Measurements from ENCODE around the gene FRS2. TPM values are rescaled to one million over a fixed set of nuclear protein-coding genes. Genes with fewer than 3 reads are reported as not detected.

The FRS2 gene
- total RNA-seq, 2 experiments from 2014 or later: 21.7 to 24.9 TPM

GRCh38 chr12:69440016-69440415 is 30.2 kb upstream of the FRS2 start:
- H3K27ac ChIP-seq (ENCODE audit: low read depth in 1 of 2, low read length in 2 of 2): no peak overlapping the region
- intact Hi-C loops (cut with DNase I, micrococcal nuclease): no loop called here
- CTCF ChIA-PET: no interaction called here
- H3K4me1 ChIP-seq (ENCODE audit: insufficient read depth, low read length): no peaks in the 10 kb centered on the region
- no peaks in the 10 kb centered on the region for H3K27me3 ChIP-seq (ENCODE audit: control insufficient read depth in 1 of 2, insufficient read depth in 2 of 2, low read length in 2 of 2)
- no peaks in the 10 kb centered on the region for H3K36me3 Mint-ChIP-seq (ENCODE audit: low read depth)
- H3K9me3 ChIP-seq (ENCODE audit: control insufficient read depth in 1 of 2, insufficient read depth in 1 of 2, low read length in 2 of 2): no peaks in the 10 kb centered on the region
- no peaks in the 10 kb centered on the region for H3K36me3 ChIP-seq (ENCODE audit: insufficient read depth, low read length)
- no peaks in the 10 kb centered on the region for H3K9me3 Mint-ChIP-seq
- H3K4me1 Mint-ChIP-seq (ENCODE audit: low read depth): no peaks in the 10 kb centered on the region
- DNase-seq (no peak), ATAC-seq (ENCODE audit: poor library complexity) (no peak)
- no peaks in the 10 kb centered on the region for H3K27me3 Mint-ChIP-seq
- TF ChIP-seq, protein P1, sequence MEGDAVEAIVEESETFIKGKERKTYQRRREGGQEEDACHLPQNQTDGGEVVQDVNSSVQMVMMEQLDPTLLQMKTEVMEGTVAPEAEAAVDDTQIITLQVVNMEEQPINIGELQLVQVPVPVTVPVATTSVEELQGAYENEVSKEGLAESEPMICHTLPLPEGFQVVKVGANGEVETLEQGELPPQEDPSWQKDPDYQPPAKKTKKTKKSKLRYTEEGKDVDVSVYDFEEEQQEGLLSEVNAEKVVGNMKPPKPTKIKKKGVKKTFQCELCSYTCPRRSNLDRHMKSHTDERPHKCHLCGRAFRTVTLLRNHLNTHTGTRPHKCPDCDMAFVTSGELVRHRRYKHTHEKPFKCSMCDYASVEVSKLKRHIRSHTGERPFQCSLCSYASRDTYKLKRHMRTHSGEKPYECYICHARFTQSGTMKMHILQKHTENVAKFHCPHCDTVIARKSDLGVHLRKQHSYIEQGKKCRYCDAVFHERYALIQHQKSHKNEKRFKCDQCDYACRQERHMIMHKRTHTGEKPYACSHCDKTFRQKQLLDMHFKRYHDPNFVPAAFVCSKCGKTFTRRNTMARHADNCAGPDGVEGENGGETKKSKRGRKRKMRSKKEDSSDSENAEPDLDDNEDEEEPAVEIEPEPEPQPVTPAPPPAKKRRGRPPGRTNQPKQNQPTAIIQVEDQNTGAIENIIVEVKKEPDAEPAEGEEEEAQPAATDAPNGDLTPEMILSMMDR (IDR thresholded peaks at IDR 0.05): no peak
- POLR2A ChIA-PET: no interaction called here
- H3K27ac Mint-ChIP-seq: no peak overlapping the region
- H3K4me3 Mint-ChIP-seq: no peak overlapping the region
- no peak overlapping the region for H3K4me3 ChIP-seq (ENCODE audit: low read length)

DNA sequence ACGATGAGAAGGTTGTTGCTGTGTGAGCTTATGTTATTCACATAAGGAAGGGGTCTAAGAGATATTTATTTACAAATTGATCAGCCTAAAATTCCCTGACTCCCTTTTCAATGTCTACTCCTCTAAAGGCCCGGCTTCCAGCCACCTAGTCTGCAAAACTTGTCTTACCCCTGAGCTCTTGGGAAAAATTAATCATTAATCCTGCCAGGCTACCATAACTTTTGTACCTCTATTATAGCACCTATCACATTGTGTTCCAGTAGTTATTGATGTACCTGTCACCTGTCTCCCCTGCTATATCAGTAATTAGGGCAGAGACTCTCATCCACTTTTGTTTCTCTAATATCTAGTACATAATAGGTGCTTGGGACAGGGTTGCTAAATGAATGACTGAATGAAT is 29.3 kb upstream of the FRS2 start:
- Mint-ChIP-seq H3K4me1 (ENCODE audit: low read depth) (no peaks in the 10 kb centered on the region), H3K36me3 (ENCODE audit: low read depth) (no peaks in the 10 kb centered on the region), H3K9me3 (no peaks in the 10 kb centered on the region), H3K27ac (no peak overlapping the region), H3K4me3 (no peak overlapping the region), H3K27me3 (no peaks in the 10 kb centered on the region)
- Histone ChIP-seq H3K36me3 (ENCODE audit: insufficient read depth, low read length) (no peaks in the 10 kb centered on the region), H3K27me3 (ENCODE audit: control insufficient read depth in 1 of 2, insufficient read depth in 2 of 2, low read length in 2 of 2) (no peaks in the 10 kb centered on the region), H3K4me3 (ENCODE audit: low read length) (no peak overlapping the region), H3K4me1 (ENCODE audit: insufficient read depth, low read length) (no peaks in the 10 kb centered on the region), H3K27ac (ENCODE audit: low read depth in 1 of 2, low read length in 2 of 2) (no peak overlapping the region), H3K9me3 (ENCODE audit: control insufficient read depth in 1 of 2, insufficient read depth in 1 of 2, low read length in 2 of 2) (no peaks in the 10 kb centered on the region)
- TF ChIP-seq, protein P1 (IDR thresholded peaks at IDR 0.05): no peak
- no peak for DNase-seq
- ATAC-seq (ENCODE audit: poor library complexity): no peak
- ChIA-PET CTCF (no interaction called here), POLR2A (no interaction called here)
- intact Hi-C loops (cut with DNase I, micrococcal nuclease): no loop called here

GRCh38 chr12:69442894-69443293 is 27.3 kb upstream of the FRS2 start:
- ATAC-seq (ENCODE audit: poor library complexity): no peak
- DNase-seq: no peak
- ChIA-PET CTCF (no interaction called here), POLR2A (no interaction called here)
- Histone ChIP-seq H3K27ac (ENCODE audit: low read depth in 1 of 2, low read length in 2 of 2) (no peak overlapping the region), H3K9me3 (ENCODE audit: control insufficient read depth in 1 of 2, insufficient read depth in 1 of 2, low read length in 2 of 2) (no peaks in the 10 kb centered on the region), H3K4me3 (ENCODE audit: low read length) (no peak overlapping the region), H3K36me3 (ENCODE audit: insufficient read depth, low read length) (no peaks in the 10 kb centered on the region), H3K27me3 (ENCODE audit: control insufficient read depth in 1 of 2, insufficient read depth in 2 of 2, low read length in 2 of 2) (no peaks in the 10 kb centered on the region), H3K4me1 (ENCODE audit: insufficient read depth, low read length) (no peaks in the 10 kb centered on the region)
- TF ChIP-seq, protein P1 (IDR thresholded peaks at IDR 0.05): no peak
- H3K27ac Mint-ChIP-seq: no peak overlapping the region
- no peak overlapping the region for H3K4me3 Mint-ChIP-seq
- no peaks in the 10 kb centered on the region for H3K9me3 Mint-ChIP-seq
- no peaks in the 10 kb centered on the region for H3K36me3 Mint-ChIP-seq (ENCODE audit: low read depth)
- no peaks in the 10 kb centered on the region for H3K27me3 Mint-ChIP-seq
- H3K4me1 Mint-ChIP-seq (ENCODE audit: low read depth): no peaks in the 10 kb centered on the region
- intact Hi-C loops (cut with DNase I, micrococcal nuclease): no loop called here

All from CD4-positive, alpha-beta T cell (primary cell).